Measurements from ENCODE around the gene KCNJ18.
"Not testable (repeated sequence)": the region's sequence is repeated elsewhere in the genome, so short reads cannot be mapped to it uniquely, and the experiment has no call there.

DNA sequence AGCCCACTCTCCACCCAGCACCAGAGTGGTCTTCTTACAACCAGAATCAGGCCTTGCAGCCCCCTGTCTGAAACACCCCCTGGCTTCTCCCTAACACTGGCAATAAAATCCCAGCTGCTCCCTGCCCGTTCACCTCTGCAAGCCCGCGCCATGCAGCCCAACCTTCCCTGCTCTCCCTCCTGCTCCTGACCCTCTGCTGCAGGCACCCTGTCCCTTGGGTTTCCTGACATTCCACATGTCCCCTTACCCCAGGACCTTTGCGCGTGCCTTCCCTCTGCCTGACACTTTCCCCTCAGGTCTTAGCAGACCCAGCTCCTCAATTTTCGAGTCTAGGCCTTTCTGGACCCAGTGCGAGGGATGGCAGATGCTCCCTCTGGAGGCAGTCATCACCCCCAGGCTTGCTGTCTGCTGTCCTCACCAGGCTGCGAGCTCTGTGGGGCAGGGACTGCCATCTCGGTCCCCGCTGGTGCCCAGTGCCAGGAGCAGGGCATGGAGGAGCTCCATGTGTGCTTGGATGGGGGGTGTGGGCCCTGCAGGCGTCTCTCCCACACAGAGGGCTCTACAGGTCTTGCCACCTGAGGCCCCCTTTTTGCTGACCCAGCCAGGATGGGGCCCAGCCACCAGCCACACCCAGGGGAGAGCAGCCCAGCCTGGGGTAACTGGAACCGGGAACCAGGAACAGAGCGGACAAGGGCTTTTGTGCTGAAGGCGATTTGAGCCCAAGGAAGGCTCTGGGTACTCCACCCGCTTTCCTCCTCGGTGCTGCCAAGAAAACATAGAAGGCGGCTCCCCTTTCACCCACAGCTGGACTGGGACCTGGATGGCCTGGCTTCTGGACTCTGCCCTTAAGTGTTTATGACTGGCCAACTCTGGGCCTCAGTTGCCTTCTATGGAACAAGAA lies 15.6 kb downstream of the KCNJ18 start:
- TF ChIP-seq SRSF3 (IDR thresholded peaks at IDR 0.05; ENCODE audit: insufficient read depth, low read length); ZBTB7A (IDR thresholded peaks at IDR 0.05; ENCODE audit: borderline replicate concordance, control insufficient read depth, low read depth, low read length); BHLHE40 (IDR thresholded peaks at IDR 0.05; ENCODE audit: low read length); CTCF (IDR thresholded peaks at IDR 0.05 in 2 of 3, conservative IDR thresholded peaks at IDR 0.05 in 1 of 3; ENCODE audit: insufficient read depth in 2 of 3, low read depth in 1 of 3, low read length in 3 of 3); ZFP30 (CRISPR knock-in tag; IDR thresholded peaks at IDR 0.05; ENCODE audit: borderline replicate concordance); TCF7L2 (IDR thresholded peaks at IDR 0.05; ENCODE audit: low read depth, low read length): not testable (repeated sequence)
- TF ChIP-seq, protein P1, sequence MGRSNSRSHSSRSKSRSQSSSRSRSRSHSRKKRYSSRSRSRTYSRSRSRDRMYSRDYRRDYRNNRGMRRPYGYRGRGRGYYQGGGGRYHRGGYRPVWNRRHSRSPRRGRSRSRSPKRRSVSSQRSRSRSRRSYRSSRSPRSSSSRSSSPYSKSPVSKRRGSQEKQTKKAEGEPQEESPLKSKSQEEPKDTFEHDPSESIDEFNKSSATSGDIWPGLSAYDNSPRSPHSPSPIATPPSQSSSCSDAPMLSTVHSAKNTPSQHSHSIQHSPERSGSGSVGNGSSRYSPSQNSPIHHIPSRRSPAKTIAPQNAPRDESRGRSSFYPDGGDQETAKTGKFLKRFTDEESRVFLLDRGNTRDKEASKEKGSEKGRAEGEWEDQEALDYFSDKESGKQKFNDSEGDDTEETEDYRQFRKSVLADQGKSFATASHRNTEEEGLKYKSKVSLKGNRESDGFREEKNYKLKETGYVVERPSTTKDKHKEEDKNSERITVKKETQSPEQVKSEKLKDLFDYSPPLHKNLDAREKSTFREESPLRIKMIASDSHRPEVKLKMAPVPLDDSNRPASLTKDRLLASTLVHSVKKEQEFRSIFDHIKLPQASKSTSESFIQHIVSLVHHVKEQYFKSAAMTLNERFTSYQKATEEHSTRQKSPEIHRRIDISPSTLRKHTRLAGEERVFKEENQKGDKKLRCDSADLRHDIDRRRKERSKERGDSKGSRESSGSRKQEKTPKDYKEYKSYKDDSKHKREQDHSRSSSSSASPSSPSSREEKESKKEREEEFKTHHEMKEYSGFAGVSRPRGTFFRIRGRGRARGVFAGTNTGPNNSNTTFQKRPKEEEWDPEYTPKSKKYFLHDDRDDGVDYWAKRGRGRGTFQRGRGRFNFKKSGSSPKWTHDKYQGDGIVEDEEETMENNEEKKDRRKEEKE (IDR thresholded peaks at IDR 0.05; ENCODE audit: borderline replicate concordance in 1 of 2, control insufficient read depth in 1 of 2, low read depth in 2 of 2, low read length in 1 of 2): not testable (repeated sequence)

Data from K562 (cell line).